Measurements from ENCODE around the gene OXNAD1.

OXNAD1 gene

GRCh38 chr3:16284633-16285032 lies 19.6 kb downstream of the OXNAD1 start:
- Histone ChIP-seq H3K27me3 (ENCODE audit: insufficient read depth, low read length, poor library complexity, severe bottlenecking) (no peaks in the 10 kb centered on the region), H3K4me1 (ENCODE audit: insufficient read depth, low read length, poor library complexity, severe bottlenecking) (peaks cover 4% of the 10 kb centered on the region), H3K9ac (ENCODE audit: low read depth, low read length, poor library complexity, severe bottlenecking) (no peak overlapping the region), H3K36me3 (ENCODE audit: insufficient read depth, low read length) (peaks cover 10% of the 10 kb centered on the region; the same call in 1 of the 2 replicates), H3F3A (ENCODE audit: low read depth) (no peaks in the 10 kb centered on the region), H3K9me2 (replicated peaks; ENCODE audit: low read depth, low read length) (no peaks in the 10 kb centered on the region), H4K20me1 (ENCODE audit: insufficient read depth, low read length, poor library complexity, severe bottlenecking) (no peaks in the 10 kb centered on the region), H3K4me3 (ENCODE audit: low read length, poor library complexity, severe bottlenecking) (no peak overlapping the region), H2AFZ (ENCODE audit: low read length) (no peak overlapping the region), H3K79me2 (ENCODE audit: insufficient read depth, low read length) (no peaks in the 10 kb centered on the region), H3K9me3 (ENCODE audit: insufficient read depth, low read depth, low read length) (no peaks in the 10 kb centered on the region), H3K4me2 (ENCODE audit: low read depth, low read length, poor library complexity, severe bottlenecking) (no peak overlapping the region)
- no peak for TF ChIP-seq EZH2phosphoT487 (IDR thresholded peaks at IDR 0.05; ENCODE audit: borderline replicate concordance)
- no peak for TF ChIP-seq CTCF (conservative IDR thresholded peaks at IDR 0.05; ENCODE audit: low read length)

GRCh38 chr3:16286161-16286560 lies 21.1 kb downstream of the OXNAD1 start:
- Histone ChIP-seq H2AFZ (ENCODE audit: low read length) (no peak overlapping the region), H3K9ac (ENCODE audit: low read depth, low read length, poor library complexity, severe bottlenecking) (no peak overlapping the region), H3K4me1 (ENCODE audit: insufficient read depth, low read length, poor library complexity, severe bottlenecking) (peaks cover 15% of the 10 kb centered on the region), H3K9me2 (replicated peaks; ENCODE audit: low read depth, low read length) (no peaks in the 10 kb centered on the region), H3K9me3 (ENCODE audit: insufficient read depth, low read depth, low read length) (no peaks in the 10 kb centered on the region), H4K20me1 (ENCODE audit: insufficient read depth, low read length, poor library complexity, severe bottlenecking) (no peaks in the 10 kb centered on the region), H3K36me3 (ENCODE audit: insufficient read depth, low read length) (peaks cover 10% of the 10 kb centered on the region; the same call in 1 of the 2 replicates), H3K27me3 (ENCODE audit: insufficient read depth, low read length, poor library complexity, severe bottlenecking) (no peaks in the 10 kb centered on the region), H3K4me3 (ENCODE audit: low read length, poor library complexity, severe bottlenecking) (no peak overlapping the region), H3K79me2 (ENCODE audit: insufficient read depth, low read length) (no peaks in the 10 kb centered on the region), H3F3A (ENCODE audit: low read depth) (peaks cover 5% of the 10 kb centered on the region; the same call in 1 of the 2 replicates), H3K4me2 (ENCODE audit: low read depth, low read length, poor library complexity, severe bottlenecking) (no peak overlapping the region)
- TF ChIP-seq CTCF (conservative IDR thresholded peaks at IDR 0.05; ENCODE audit: low read length) (no peak), EZH2phosphoT487 (IDR thresholded peaks at IDR 0.05; ENCODE audit: borderline replicate concordance) (no peak)

GRCh38 chr3:16286751-16287543 lies 21.9 kb downstream of the OXNAD1 start:
- no peak overlapping the region for H3K9ac ChIP-seq (ENCODE audit: low read depth, low read length, poor library complexity, severe bottlenecking)
- H3K9me2 ChIP-seq (replicated peaks; ENCODE audit: low read depth, low read length), result no peaks in the 10 kb centered on the region
- no peaks in the 10 kb centered on the region for H3K27me3 ChIP-seq (ENCODE audit: insufficient read depth, low read length, poor library complexity, severe bottlenecking)
- H3K4me3 ChIP-seq (ENCODE audit: low read length, poor library complexity, severe bottlenecking), result no peak overlapping the region
- TF ChIP-seq EZH2phosphoT487 (IDR thresholded peaks at IDR 0.05; ENCODE audit: borderline replicate concordance) (no peak), CTCF (conservative IDR thresholded peaks at IDR 0.05; ENCODE audit: low read length) (no peak)
- peaks cover 10% of the 10 kb centered on the region; the same call in 1 of the 2 replicates for H3K36me3 ChIP-seq (ENCODE audit: insufficient read depth, low read length)
- no peak overlapping the region for H2AFZ ChIP-seq (ENCODE audit: low read length)
- H4K20me1 ChIP-seq (ENCODE audit: insufficient read depth, low read length, poor library complexity, severe bottlenecking), result no peaks in the 10 kb centered on the region
- no peaks in the 10 kb centered on the region for H3K79me2 ChIP-seq (ENCODE audit: insufficient read depth, low read length)
- peaks cover 22% of the 10 kb centered on the region for H3K4me1 ChIP-seq (ENCODE audit: insufficient read depth, low read length, poor library complexity, severe bottlenecking)
- no peaks in the 10 kb centered on the region for H3K9me3 ChIP-seq (ENCODE audit: insufficient read depth, low read depth, low read length)
- peaks cover 9% of the 10 kb centered on the region; the same call in 1 of the 2 replicates for H3F3A ChIP-seq (ENCODE audit: low read depth)
- no peak overlapping the region for H3K4me2 ChIP-seq (ENCODE audit: low read depth, low read length, poor library complexity, severe bottlenecking)
